GM06990 (cell line): ENCODE measurements around the gene RGS19.

Source experiments
- DNase-seq: peaks from one replicate; pipeline ENCODE4 v3.0.0-alpha.2; 2011; ENCODE audit not compliant: insufficient read length; ENCODE audit errors: extremely low read depth
- H3K27me3 ChIP-seq: replicated peaks from 2 replicates; pipeline ENCODE4 v1.6.0; 2011; ENCODE audit warnings: low read length; ENCODE audit not compliant: control insufficient read depth, insufficient read depth
- H3K36me3 ChIP-seq: 2 replicates; pipeline ENCODE4 v1.5.1; 2011; ENCODE audit warnings: low read length; ENCODE audit not compliant: control insufficient read depth, insufficient read depth
- H3K4me3 ChIP-seq: replicated peaks from 2 replicates; pipeline ENCODE4 v1.5.1; 2011; ENCODE audit warnings: low read depth, mild to moderate bottlenecking, control low read depth, low read length
- TF ChIP-seq, protein P1 (sequence below): IDR thresholded peaks from 2 replicates; pipeline ENCODE4 v1.5.1; 2011; ENCODE audit warnings: low read length, control low read depth, mild to moderate bottlenecking, inconsistent platforms; ENCODE audit not compliant: insufficient read depth, poor library complexity, severe bottlenecking

The RGS19 gene

DNA sequence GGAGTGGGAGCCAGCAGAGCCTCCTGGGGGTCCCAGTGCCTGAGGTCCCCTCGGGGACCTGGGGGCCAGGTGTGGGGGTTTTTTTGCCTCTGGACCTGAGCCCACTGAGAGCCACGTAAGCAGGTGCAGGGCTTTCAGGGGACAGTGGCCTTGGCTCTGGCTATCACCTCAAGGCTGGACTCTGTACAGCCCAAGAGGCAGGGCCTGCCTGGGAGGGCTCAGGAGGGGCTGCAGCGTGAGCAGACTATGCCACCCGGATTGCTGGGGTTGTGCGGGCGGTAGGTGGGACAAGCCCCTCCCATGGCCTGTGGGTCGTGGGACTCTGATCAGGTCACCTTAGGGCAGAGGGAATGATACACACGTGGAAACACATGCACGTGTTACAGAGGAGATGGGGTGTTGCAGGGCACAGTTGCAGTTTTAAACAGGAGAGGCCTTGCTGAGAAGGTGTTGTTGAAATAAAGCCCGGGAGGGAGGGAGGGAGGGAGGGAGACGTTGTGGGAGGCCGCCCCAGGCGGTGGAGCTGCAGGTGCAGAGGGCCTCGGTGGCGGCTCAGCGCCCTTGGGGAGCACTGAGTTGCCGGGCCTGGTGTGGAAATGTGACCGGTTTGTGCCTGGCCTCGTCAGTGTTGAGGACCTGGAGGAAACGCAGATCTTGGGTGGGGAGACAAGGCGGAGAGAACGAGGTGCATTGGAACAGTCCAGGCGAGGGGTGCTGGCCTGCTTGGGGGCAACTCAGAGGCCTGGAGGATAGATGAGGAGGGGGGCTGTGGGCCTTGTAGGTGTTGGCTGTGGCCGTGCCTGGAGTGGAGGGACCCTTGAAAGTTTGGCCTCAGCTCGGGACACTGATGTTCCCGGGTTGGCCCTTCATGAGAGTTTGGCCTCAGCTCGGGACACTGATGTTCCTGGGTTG, 14.0 kb downstream of the RGS19 start:
- H3K27me3 ChIP-seq: no peaks in the 10 kb centered on the region
- H3K4me3 ChIP-seq: no peak overlapping the region
- no peak for DNase-seq
- no peaks in the 10 kb centered on the region for H3K36me3 ChIP-seq
- TF ChIP-seq, protein P1, sequence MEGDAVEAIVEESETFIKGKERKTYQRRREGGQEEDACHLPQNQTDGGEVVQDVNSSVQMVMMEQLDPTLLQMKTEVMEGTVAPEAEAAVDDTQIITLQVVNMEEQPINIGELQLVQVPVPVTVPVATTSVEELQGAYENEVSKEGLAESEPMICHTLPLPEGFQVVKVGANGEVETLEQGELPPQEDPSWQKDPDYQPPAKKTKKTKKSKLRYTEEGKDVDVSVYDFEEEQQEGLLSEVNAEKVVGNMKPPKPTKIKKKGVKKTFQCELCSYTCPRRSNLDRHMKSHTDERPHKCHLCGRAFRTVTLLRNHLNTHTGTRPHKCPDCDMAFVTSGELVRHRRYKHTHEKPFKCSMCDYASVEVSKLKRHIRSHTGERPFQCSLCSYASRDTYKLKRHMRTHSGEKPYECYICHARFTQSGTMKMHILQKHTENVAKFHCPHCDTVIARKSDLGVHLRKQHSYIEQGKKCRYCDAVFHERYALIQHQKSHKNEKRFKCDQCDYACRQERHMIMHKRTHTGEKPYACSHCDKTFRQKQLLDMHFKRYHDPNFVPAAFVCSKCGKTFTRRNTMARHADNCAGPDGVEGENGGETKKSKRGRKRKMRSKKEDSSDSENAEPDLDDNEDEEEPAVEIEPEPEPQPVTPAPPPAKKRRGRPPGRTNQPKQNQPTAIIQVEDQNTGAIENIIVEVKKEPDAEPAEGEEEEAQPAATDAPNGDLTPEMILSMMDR: no peak

DNA sequence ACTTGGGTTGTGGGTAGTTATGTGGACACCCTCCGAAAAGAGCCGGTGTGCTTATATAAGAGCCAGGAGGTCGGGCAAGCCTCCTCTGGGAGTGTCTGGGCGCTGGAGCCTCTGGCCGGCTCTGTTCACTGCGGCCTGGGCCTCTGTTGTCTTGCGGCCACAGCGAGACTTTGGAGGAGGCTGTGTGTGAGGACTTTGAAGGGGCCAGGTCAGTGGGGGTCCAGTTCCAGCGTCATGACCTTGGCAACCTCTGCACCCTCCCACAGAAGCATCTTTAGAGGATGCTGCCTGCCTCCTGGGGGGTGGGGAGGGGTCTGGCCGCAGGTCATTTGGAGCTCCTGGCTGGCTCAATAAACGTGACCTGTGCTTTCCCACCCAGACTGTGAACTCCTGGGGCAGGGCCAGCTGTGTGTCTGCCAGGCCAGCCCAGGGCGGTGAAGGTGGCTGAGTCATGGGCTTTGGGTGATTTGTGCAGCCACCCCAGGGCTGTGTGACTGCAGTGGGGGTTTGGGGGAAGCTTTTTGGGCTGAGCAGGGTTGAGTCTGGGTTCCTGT, 15.1 kb downstream of the RGS19 start:
- TF ChIP-seq, protein P1: no peak
- Histone ChIP-seq H3K4me3 (peak overlapping the region; percentile 79), H3K36me3 (no peaks in the 10 kb centered on the region), H3K27me3 (no peaks in the 10 kb centered on the region)
- no peak for DNase-seq

DNA sequence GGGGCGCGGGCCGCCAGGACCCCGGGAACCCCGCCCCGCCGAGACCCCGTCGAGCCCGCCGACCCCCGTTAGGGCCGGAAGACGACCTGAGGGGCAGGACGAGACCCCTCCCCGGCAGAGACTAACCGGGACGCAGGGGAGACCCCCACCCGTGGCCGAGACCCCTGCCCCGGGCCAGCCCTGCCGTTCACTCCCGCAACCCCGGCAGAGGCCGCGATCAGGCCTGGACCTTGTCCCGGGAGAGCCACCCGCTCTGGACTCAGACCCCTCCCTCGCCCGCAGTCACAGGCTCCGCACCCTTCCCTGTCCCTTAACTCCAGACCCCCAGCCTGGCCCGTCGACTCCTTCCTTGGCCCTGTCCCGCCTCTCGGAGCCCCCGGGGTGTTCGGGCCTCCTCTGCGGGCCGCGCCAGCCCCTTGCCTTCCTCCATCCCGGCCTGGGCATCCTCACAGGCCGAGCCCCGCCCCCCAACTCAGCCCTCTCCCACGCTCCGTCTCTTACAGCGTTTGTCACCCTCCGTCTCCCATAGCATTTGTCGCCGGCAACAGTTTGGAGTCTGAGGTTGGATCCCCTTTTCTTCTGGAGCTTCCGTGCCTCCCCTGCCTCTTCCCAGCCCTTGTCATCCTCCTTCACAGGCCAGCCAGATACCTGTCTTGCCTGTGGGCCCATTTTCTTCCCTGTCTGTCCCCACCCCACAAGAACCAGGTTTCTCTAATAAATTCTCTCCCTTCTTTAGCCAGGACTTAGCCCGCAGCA, 15.8 kb downstream of the RGS19 start:
- TF ChIP-seq, protein P1: no peak
- Histone ChIP-seq H3K36me3 (no peaks in the 10 kb centered on the region), H3K4me3 (peak overlapping the region; percentile 79), H3K27me3 (no peaks in the 10 kb centered on the region)
- DNase-seq: no peak

DNA sequence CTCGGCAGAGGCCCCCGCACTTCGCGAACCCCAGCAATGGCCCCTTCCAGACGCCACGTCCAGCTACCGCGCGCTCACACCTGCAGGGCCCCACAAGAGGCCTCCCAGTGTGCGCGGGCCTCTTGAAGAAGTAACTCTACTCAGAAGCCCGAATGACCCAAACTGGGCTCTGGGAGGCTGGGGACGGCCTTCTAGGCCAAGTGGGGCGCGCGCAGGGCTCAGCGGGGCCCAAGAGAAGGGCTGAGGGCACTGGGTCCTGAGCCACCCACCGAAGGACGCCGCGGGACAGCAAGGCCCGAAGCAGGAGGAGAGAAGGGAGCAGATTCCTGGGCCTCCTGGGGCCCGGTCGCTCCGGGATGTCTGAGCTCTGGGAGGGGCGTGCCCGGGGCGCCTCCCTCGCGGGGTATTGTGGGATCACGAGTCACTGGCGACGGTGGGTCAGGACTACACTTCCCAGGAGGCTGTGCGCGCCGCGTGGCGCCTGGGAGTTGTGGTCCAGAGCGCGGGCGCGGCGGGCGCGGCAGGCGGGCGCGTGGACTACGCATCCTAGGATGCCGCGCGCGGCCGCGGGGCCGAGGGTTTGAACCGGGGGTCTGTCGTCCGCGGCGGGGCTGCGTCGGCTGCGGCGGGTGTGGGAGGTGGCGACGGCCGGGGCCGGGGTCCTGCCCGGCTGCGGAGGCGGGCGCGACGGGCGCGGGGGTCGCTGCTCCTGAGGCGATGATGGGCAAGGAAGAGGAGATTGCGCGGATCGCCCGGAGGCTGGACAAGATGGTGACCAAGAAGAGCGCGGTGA, 16.5 kb downstream of the RGS19 start, which contains the start of gene TCEA2:
Gene TCEA2, plus strand, starts transcription at position 603 of the 793 bp plus-strand sequence. Its CDS starts 115 bp downstream, at position 718.
- Histone ChIP-seq H3K4me3 (peak within 1 kb of the TSS; percentile 79), H3K27me3 (no peaks in the 10 kb centered on the region), H3K36me3 (no peaks in the 10 kb centered on the region)
- TF ChIP-seq, protein P1: no peak
- DNase-seq: peak; percentile 91

DNA sequence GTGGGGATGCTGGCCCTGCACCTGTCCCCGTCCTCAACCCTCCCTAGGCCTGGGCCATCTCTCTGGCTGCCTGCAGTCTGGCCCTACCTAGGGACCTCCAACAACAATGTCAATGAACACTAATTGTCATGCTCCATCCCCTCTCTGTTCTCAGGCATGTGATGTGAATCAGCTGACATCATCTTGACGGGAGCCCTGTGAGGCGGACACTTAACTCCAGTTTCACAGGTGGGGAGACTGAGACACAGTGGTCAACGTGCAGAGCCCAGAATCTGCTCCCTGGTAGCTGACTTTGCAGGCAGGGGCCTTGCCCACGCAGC, 17.1 kb downstream of the RGS19 start:
- TF ChIP-seq, protein P1: no peak
- H3K4me3 ChIP-seq: peak overlapping the region; percentile 56; the same call in 1 of the 2 replicates

More for the DNA sequence above, 17.1 kb downstream of the RGS19 start:
- DNase-seq: no peak
- Histone ChIP-seq H3K36me3 (no peaks in the 10 kb centered on the region), H3K27me3 (no peaks in the 10 kb centered on the region)
